RWPE2 (cell line): ENCODE data around the gene GID4.
A peak's percentile ranks its signal among the peaks of the same experiment; 100 is the strongest.
"Not testable (repeated sequence)": the region's sequence is repeated elsewhere in the genome, so short reads cannot be mapped to it uniquely, and the experiment has no call there.

Experiments
- ATAC-seq: fragments of 200-7000 bp; cut with Tn5 transposase; 3 replicates; pipeline ENCODE4 v1.9.1; 2021; ENCODE audit warnings: low read depth
- DNase-seq: peaks from one replicate; pipeline ENCODE4 v3.0.0-alpha.2; 2020; ENCODE audit warnings: low spot score
- H3K27ac ChIP-seq: fragments of 450-650 bp; 2 replicates; pipeline ENCODE4 v1.5.1; 2017; ENCODE audit warnings: mild to moderate bottlenecking; ENCODE audit not compliant: poor library complexity, severe bottlenecking
- H3K27me3 ChIP-seq: fragments of 250-450 bp; sonication (Bioruptor Pico); 2 replicates; pipeline ENCODE4 v1.5.1; 2021; ENCODE audit warnings: mild to moderate bottlenecking, moderate library complexity; ENCODE audit not compliant: insufficient read depth, poor library complexity, severe bottlenecking
- H3K36me3 ChIP-seq: fragments of 250-450 bp; sonication (Bioruptor Pico); 2 replicates; pipeline ENCODE4 v1.5.1; 2020; ENCODE audit warnings: low read depth, mild to moderate bottlenecking, moderate library complexity
- H3K4me1 ChIP-seq: fragments of 250-450 bp; sonication (Bioruptor Pico); 2 replicates; pipeline ENCODE4 v1.5.1; 2021; ENCODE audit warnings: mild to moderate bottlenecking, moderate library complexity; ENCODE audit not compliant: insufficient read depth, poor library complexity, severe bottlenecking
- H3K4me3 ChIP-seq: fragments of 250-450 bp; sonication (Bioruptor Pico); 2 replicates; pipeline ENCODE4 v1.5.1; 2021; ENCODE audit warnings: mild to moderate bottlenecking, moderate library complexity; ENCODE audit not compliant: severe bottlenecking
- H3K9me3 ChIP-seq: fragments of 250-450 bp; sonication (Bioruptor Pico); 2 replicates; pipeline ENCODE4 v1.5.1; 2021; ENCODE audit warnings: mild to moderate bottlenecking, moderate library complexity; ENCODE audit not compliant: severe bottlenecking
- TF ChIP-seq, protein P1 (sequence below): fragments of 450-650 bp; IDR thresholded peaks from one replicate; pipeline ENCODE4 v1.5.1; 2017; ENCODE audit warnings: mild to moderate bottlenecking, moderate library complexity; ENCODE audit not compliant: poor library complexity, severe bottlenecking

Gene GID4

DNA sequence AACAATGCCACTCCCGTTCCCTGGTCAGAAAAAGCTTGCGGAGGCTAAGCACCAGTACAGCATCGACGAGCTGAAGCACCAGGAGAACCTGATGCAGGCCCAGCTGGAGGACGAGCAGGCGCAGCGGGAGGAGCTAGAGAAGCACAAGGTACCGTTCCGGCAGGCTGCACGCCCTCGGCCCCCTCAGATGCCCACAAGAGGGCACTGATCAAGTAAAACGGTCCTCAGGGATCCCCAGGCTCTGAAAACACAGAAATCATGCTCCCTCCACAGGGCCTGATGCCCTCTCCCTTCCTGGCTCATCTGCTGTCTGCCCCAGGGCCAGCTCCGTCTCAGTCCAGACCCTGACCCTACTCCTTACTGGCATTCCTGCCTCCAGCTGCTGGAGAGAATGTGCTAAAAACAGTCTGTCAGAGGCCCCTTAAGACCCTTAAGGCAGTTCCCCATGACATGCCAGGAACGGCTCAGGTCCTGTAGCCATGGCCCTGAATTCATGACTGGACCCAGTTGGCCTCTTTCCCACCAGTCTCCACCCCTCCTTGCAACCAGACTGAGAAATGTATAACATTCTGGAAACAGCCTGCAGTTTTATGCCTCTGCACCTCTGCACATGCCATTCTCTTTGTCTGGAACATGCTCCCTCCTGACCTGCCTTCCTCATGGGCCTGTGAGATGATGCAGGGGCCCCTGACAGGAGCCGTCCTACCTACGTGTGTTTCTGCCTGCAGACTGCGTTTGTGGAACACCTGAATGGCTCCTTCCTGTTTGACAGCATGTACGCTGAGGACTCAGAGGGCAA is 44.7 kb upstream of the GID4 start:
- ATAC-seq: no peak
- TF ChIP-seq, protein P1, sequence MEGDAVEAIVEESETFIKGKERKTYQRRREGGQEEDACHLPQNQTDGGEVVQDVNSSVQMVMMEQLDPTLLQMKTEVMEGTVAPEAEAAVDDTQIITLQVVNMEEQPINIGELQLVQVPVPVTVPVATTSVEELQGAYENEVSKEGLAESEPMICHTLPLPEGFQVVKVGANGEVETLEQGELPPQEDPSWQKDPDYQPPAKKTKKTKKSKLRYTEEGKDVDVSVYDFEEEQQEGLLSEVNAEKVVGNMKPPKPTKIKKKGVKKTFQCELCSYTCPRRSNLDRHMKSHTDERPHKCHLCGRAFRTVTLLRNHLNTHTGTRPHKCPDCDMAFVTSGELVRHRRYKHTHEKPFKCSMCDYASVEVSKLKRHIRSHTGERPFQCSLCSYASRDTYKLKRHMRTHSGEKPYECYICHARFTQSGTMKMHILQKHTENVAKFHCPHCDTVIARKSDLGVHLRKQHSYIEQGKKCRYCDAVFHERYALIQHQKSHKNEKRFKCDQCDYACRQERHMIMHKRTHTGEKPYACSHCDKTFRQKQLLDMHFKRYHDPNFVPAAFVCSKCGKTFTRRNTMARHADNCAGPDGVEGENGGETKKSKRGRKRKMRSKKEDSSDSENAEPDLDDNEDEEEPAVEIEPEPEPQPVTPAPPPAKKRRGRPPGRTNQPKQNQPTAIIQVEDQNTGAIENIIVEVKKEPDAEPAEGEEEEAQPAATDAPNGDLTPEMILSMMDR: no peak

DNA sequence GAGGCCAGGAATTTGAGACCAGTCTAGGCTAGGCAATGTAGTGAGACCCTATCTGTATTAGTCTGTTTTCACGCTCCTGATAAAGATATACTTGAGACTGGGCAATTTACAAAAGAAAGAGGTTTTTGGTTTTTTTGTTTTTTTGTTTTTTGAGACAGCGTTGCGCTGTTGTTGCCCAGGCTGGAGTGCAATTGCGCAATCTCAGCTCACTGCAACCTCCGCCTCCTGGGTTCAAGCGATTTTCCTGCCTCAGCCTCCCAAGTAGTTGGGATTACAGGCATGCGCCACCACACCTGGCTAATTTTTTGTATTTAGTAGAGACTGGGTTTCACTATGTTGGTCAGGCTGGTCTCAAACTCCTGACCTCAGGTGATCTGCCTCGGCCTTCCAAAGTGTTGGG is 43.3 kb upstream of the GID4 start:
- H3K4me3 ChIP-seq, H3K27ac ChIP-seq, H3K4me1 ChIP-seq, H3K36me3 ChIP-seq, DNase-seq, ATAC-seq, H3K27me3 ChIP-seq, H3K9me3 ChIP-seq: not testable (repeated sequence)

More for the DNA sequence above, 44.7 kb upstream of the GID4 start:
- H3K36me3 ChIP-seq: no peaks in the 10 kb centered on the region
- no peak for DNase-seq
- no peaks in the 10 kb centered on the region for H3K9me3 ChIP-seq
- peaks cover 18% of the 10 kb centered on the region for H3K4me1 ChIP-seq
- H3K4me3 ChIP-seq: no peak overlapping the region
- H3K27me3 ChIP-seq: no peaks in the 10 kb centered on the region
- no peak overlapping the region for H3K27ac ChIP-seq

DNA sequence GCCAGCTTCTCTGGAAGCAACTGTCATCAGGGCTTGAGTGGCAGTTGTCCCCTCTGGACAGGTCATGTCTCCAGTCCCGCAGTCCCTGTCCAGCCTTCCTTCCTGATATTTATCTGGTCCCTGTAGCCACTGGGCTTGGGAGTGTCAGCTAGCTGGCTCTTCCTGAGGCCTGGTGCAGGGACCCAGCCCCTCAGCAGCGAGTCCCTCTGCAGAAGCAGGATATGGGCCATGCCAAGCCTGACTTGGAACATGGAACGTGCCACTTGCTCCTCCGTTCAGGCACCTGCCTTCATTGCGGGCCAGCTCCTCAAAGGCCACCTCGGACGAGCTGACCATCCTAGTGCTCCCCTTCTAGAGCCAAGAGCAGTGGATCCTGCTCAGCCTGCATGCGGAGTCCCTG is 40.3 kb upstream of the GID4 start:
- TF ChIP-seq, protein P1: no peak
- Histone ChIP-seq H3K36me3 (no peaks in the 10 kb centered on the region), H3K9me3 (no peaks in the 10 kb centered on the region), H3K4me3 (no peak overlapping the region), H3K4me1 (no peaks in the 10 kb centered on the region), H3K27ac (no peak overlapping the region), H3K27me3 (no peaks in the 10 kb centered on the region)
- ATAC-seq (no peak), DNase-seq (no peak)

DNA sequence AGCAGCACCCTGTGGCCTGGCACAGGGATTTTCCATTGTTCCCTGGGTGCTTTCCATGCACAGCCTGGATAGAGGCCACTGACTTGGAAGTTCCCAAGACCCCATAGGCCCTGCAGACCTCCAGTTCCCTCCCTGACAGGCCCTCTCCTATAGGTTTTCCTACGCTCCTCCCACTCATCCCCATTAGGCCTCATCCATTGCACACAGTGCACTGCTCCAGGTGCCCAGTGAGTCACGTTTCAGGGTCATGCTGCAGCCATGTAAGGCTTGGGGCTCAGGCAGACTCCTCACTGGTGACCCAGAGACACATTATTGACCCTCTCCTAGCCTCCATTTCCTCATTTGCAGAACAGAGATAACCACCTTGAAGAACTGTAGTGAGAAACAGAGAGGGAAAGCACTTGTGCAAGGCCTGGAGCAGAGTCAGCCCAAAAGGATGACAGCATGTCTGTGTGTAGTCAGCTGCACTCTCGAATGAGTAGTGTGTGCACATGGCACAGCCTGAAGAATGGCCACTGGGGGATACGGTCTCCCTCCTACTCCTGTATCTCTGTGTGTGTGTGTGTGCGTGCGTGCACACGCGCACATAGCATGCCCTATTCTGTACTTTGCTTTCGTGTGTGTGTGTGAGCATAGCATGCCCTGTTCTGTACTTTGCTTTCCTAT is 39.7 kb upstream of the GID4 start:
- Histone ChIP-seq H3K36me3 (no peaks in the 10 kb centered on the region), H3K4me1 (no peaks in the 10 kb centered on the region), H3K4me3 (no peak overlapping the region), H3K9me3 (no peaks in the 10 kb centered on the region), H3K27ac (no peak overlapping the region), H3K27me3 (no peaks in the 10 kb centered on the region)
- ATAC-seq (peak; percentile 55; the same call in 2 of the 3 replicates), DNase-seq (no peak)
- TF ChIP-seq, protein P1: no peak

DNA sequence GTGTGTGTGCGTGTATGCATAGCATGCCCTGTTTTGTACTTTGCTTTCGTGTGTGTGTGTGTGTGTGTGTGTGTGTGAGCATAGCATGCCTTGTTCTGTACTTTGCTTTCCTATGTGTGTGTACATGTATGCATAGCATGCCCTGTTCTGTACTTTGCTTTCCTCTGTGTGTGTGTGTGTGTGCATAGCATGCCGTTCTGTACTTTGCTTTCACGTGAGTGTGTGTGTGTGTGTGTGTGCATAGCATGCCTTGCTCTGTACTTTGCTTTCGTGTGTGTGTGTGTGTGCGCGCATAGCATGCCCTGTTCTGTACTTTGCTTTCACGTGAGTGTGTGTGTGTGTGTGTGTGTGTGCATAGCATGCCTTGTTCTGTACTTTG is 39.2 kb upstream of the GID4 start:
- DNase-seq (no peak), ATAC-seq (no peak)
- Histone ChIP-seq H3K27ac (no peak overlapping the region), H3K4me3 (no peak overlapping the region), H3K9me3 (no peaks in the 10 kb centered on the region), H3K36me3 (no peaks in the 10 kb centered on the region), H3K27me3 (no peaks in the 10 kb centered on the region), H3K4me1 (no peaks in the 10 kb centered on the region)
- TF ChIP-seq, protein P1: no peak
